ENCODE results near the gene EDRF1.

EDRF1 gene

DNA sequence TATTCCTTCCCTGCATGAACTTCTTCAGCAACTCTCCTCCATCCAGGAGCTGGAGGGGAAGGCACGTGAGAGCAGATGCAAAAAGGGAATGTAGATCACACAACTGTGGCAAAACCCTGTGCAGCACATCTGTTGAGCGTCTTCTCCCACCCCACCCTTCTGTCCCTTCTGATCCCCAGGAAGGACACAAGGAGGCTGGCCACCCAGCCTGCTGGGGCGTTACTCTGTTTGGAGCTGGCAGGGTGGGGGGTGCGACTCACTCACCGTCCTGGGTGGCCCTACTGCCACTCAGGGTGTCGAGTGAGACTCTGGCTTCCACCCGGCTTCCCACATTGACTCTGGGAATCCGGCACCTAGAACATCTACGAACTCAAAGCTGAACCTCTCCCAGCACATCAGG lies 66.3 kb downstream of the EDRF1 start:
- peaks cover 2 to 17% of the 10 kb centered on the region in 2 donors for H3K36me3 ChIP-seq (ENCODE audit: control insufficient read depth in 2 of 2, insufficient read depth in 2 of 2, low read length in 2 of 2)

DNA sequence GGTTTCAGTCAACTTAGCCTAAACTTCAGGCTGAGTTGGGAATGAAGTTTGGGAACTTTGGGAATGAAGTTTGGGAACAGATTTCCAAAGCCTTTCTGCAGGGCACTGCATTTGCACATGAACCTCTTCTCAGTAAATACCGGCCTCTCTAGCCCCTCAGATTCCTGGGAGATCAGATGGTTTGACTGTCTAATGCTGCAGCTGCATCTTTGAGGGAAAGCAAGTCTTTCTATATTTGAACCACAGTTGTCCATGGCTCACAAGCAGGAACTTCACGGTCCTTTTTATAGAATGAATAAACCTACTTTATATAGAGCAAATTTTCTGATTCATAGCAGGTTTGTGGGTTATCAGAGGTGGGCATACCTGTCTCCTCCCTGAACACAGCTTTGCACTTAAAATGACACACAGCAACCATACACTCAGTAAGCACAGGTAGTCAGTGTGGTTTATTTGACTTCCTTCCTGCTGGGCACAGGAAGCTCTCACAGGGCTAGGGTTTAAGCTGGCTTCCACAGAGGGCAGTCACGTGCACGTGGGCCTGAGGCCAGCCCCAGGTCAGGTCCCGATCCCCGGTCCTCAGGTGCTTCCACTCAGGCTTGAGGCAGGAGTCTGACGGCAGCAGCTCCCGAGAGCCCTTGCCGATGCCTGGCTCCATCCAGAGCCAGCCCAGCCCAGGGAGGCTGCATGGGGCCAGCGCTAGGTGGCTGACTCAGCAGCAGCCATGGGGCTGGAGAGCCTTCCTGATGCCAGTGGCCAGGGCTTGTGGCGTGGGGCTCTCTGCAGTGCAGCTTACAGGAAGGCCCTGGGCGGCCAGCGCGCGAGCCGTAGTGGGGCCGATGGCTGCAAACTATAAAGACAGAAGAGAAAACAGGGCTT lies 68.9 kb downstream of the EDRF1 start:
- Histone ChIP-seq H3K4me3 (ENCODE audit: low read length in 2 of 2) (no peak overlapping the region), H3K4me1 (ENCODE audit: control insufficient read depth, insufficient read depth, low read length) (no peaks in the 10 kb centered on the region), H3K9me3 (ENCODE audit: control insufficient read depth in 2 of 2, low read length in 2 of 2) (no peaks in the 10 kb centered on the region), H3K27ac (ENCODE audit: low read length) (no peak overlapping the region), H3K27me3 (ENCODE audit: control insufficient read depth in 1 of 2, insufficient read depth in 2 of 2, low read length in 2 of 2) (no peaks in the 10 kb centered on the region), H3K9ac (ENCODE audit: low read length in 2 of 2) (no peak overlapping the region), H3K36me3 (ENCODE audit: control insufficient read depth in 2 of 2, insufficient read depth in 2 of 2, low read length in 2 of 2) (peaks cover 10 to 29% of the 10 kb centered on the region in 2 donors)

More for the DNA sequence above, 66.3 kb downstream of the EDRF1 start:
- Histone ChIP-seq H3K4me3 (ENCODE audit: low read length in 2 of 2) (no peak overlapping the region), H3K27ac (ENCODE audit: low read length) (no peak overlapping the region), H3K4me1 (ENCODE audit: control insufficient read depth, insufficient read depth, low read length) (no peaks in the 10 kb centered on the region), H3K27me3 (ENCODE audit: control insufficient read depth in 1 of 2, insufficient read depth in 2 of 2, low read length in 2 of 2) (no peaks in the 10 kb centered on the region), H3K9me3 (ENCODE audit: control insufficient read depth in 2 of 2, low read length in 2 of 2) (no peaks in the 10 kb centered on the region), H3K9ac (ENCODE audit: low read length in 2 of 2) (no peak overlapping the region)

- no peaks in the 10 kb centered on the region for H3K9me3 ChIP-seq (ENCODE audit: control insufficient read depth in 2 of 2, low read length in 2 of 2)
- no peak overlapping the region for H3K27ac ChIP-seq (ENCODE audit: low read length)
- no peaks in the 10 kb centered on the region for H3K27me3 ChIP-seq (ENCODE audit: control insufficient read depth in 1 of 2, insufficient read depth in 2 of 2, low read length in 2 of 2)
- H3K9ac ChIP-seq (ENCODE audit: low read length in 2 of 2): no peak overlapping the region
- H3K36me3 ChIP-seq (ENCODE audit: control insufficient read depth in 2 of 2, insufficient read depth in 2 of 2, low read length in 2 of 2): peaks cover 27 to 59% of the 10 kb centered on the region in 2 donors
- H3K4me3 ChIP-seq (ENCODE audit: low read length in 2 of 2): no peak overlapping the region
- no peaks in the 10 kb centered on the region for H3K4me1 ChIP-seq (ENCODE audit: control insufficient read depth, insufficient read depth, low read length)
These were observed 73.1 kb downstream of the EDRF1 start for GRCh38 chr10:125792342-125793300.

- Histone ChIP-seq H3K9ac (ENCODE audit: low read length in 2 of 2) (no peak overlapping the region), H3K27me3 (ENCODE audit: control insufficient read depth in 1 of 2, insufficient read depth in 2 of 2, low read length in 2 of 2) (no peaks in the 10 kb centered on the region), H3K4me1 (ENCODE audit: control insufficient read depth, insufficient read depth, low read length) (no peaks in the 10 kb centered on the region), H3K4me3 (ENCODE audit: low read length in 2 of 2) (no peak overlapping the region), H3K9me3 (ENCODE audit: control insufficient read depth in 2 of 2, low read length in 2 of 2) (no peaks in the 10 kb centered on the region), H3K36me3 (ENCODE audit: control insufficient read depth in 2 of 2, insufficient read depth in 2 of 2, low read length in 2 of 2) (peaks cover 33 to 53% of the 10 kb centered on the region in 2 donors), H3K27ac (ENCODE audit: low read length) (no peak overlapping the region)
These were observed 75.6 kb downstream of the EDRF1 start for GRCh38 chr10:125795128-125795527.

DNA sequence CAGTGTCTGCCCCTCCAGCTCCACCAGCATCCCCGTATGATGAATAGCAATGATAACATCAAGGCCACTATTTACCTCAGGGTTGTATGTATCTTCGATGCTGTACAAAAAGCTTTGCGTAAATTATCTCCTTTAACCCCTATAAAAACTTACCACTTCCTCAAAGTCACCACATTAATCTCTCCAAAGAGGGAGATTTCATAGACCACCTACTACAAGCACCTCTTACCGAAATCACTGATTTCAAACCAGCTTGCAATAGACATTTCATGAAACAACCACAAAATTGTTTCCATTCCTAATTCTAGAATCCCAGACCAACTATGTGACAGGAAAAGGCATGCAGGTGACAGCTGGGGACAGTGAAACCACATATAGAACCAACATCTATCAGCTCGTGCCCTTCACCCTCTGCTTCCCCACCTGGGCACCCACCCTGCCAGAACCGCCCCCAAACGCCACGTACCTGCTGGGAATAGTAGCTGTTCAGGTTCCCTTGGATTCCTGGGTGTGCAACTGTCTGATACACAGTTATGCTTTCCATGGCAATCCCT lies 76.2 kb downstream of the EDRF1 start:
- no peak overlapping the region for H3K4me3 ChIP-seq (ENCODE audit: low read length in 2 of 2)
- peaks cover 33 to 53% of the 10 kb centered on the region in 2 donors for H3K36me3 ChIP-seq (ENCODE audit: control insufficient read depth in 2 of 2, insufficient read depth in 2 of 2, low read length in 2 of 2)
- H3K27me3 ChIP-seq (ENCODE audit: control insufficient read depth in 1 of 2, insufficient read depth in 2 of 2, low read length in 2 of 2): no peaks in the 10 kb centered on the region
- H3K27ac ChIP-seq (ENCODE audit: low read length): no peak overlapping the region
- H3K9me3 ChIP-seq (ENCODE audit: control insufficient read depth in 2 of 2, low read length in 2 of 2): no peaks in the 10 kb centered on the region
- H3K9ac ChIP-seq (ENCODE audit: low read length in 2 of 2): no peak overlapping the region
- H3K4me1 ChIP-seq (ENCODE audit: control insufficient read depth, insufficient read depth, low read length): no peaks in the 10 kb centered on the region

GRCh38 chr10:125797424-125797823 lies 77.9 kb downstream of the EDRF1 start:
- no peak overlapping the region for H3K27ac ChIP-seq (ENCODE audit: low read length)
- H3K36me3 ChIP-seq (ENCODE audit: control insufficient read depth in 2 of 2, insufficient read depth in 2 of 2, low read length in 2 of 2): peaks cover 40 to 51% of the 10 kb centered on the region in 2 donors

GRCh38 chr10:125797994-125798662 lies 78.6 kb downstream of the EDRF1 start:
- H3K36me3 ChIP-seq (ENCODE audit: control insufficient read depth in 2 of 2, insufficient read depth in 2 of 2, low read length in 2 of 2): peaks cover 40 to 49% of the 10 kb centered on the region in 2 donors
- no peaks in the 10 kb centered on the region for H3K4me1 ChIP-seq (ENCODE audit: control insufficient read depth, insufficient read depth, low read length)
- H3K4me3 ChIP-seq (ENCODE audit: low read length in 2 of 2): no peak overlapping the region
- H3K9ac ChIP-seq (ENCODE audit: low read length in 2 of 2): no peak overlapping the region
- no peaks in the 10 kb centered on the region for H3K9me3 ChIP-seq (ENCODE audit: control insufficient read depth in 2 of 2, low read length in 2 of 2)
- no peak overlapping the region for H3K27ac ChIP-seq (ENCODE audit: low read length)
- H3K27me3 ChIP-seq (ENCODE audit: control insufficient read depth in 1 of 2, insufficient read depth in 2 of 2, low read length in 2 of 2): no peaks in the 10 kb centered on the region

More at GRCh38 chr10:125797424-125797823, 77.9 kb downstream of the EDRF1 start:
- no peaks in the 10 kb centered on the region for H3K27me3 ChIP-seq (ENCODE audit: control insufficient read depth in 1 of 2, insufficient read depth in 2 of 2, low read length in 2 of 2)
- no peaks in the 10 kb centered on the region for H3K9me3 ChIP-seq (ENCODE audit: control insufficient read depth in 2 of 2, low read length in 2 of 2)
- H3K4me1 ChIP-seq (ENCODE audit: control insufficient read depth, insufficient read depth, low read length): no peaks in the 10 kb centered on the region
- no peak overlapping the region for H3K4me3 ChIP-seq (ENCODE audit: low read length in 2 of 2)
- H3K9ac ChIP-seq (ENCODE audit: low read length in 2 of 2): no peak overlapping the region

DNA sequence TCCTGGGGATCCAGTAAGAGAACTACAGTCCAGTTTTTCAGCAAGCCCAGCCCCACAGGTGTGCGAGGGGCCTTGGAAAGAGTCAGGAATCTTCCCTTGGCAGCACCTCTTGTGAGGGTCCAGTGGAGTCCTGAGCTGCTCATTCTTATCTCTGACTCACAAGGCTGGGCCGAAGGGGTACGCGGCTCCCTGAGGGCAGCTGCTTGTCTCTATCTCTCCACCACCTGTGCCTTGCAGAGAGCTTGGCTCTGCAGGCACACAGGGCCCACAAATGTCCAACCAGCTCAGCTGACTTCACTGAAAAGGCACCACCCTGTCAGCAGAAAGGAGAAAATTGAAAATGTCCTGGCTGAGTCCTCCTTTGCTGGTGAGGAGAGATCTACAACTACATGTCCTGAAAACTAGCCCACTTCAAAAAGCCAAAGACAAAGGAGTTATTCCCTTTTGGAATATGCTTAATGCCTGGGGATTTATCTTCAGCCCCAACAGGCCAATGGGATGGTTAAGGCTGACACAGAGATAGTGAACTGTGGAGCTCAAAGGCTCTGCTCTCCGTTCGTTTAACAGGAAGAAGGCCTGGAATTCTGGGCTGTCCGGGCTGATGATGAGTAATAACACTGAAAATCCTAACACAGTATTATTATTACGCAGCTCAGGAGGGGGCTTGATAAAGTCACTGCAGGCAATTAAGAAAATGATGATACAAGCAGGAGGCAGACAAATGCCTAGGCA lies 80.1 kb downstream of the EDRF1 start:
- Histone ChIP-seq H3K9me3 (ENCODE audit: control insufficient read depth in 2 of 2, low read length in 2 of 2) (no peaks in the 10 kb centered on the region), H3K27me3 (ENCODE audit: control insufficient read depth in 1 of 2, insufficient read depth in 2 of 2, low read length in 2 of 2) (no peaks in the 10 kb centered on the region), H3K4me3 (ENCODE audit: low read length in 2 of 2) (no peak overlapping the region), H3K4me1 (ENCODE audit: control insufficient read depth, insufficient read depth, low read length) (no peaks in the 10 kb centered on the region), H3K27ac (ENCODE audit: low read length) (no peak overlapping the region), H3K36me3 (ENCODE audit: control insufficient read depth in 2 of 2, insufficient read depth in 2 of 2, low read length in 2 of 2) (peaks cover 42 to 49% of the 10 kb centered on the region in 2 donors), H3K9ac (ENCODE audit: low read length in 2 of 2) (no peak overlapping the region)

- H3K27me3 ChIP-seq (ENCODE audit: control insufficient read depth in 1 of 2, insufficient read depth in 2 of 2, low read length in 2 of 2): no peaks in the 10 kb centered on the region
- no peak overlapping the region for H3K9ac ChIP-seq (ENCODE audit: low read length in 2 of 2)
- no peaks in the 10 kb centered on the region for H3K4me1 ChIP-seq (ENCODE audit: control insufficient read depth, insufficient read depth, low read length)
- no peak overlapping the region for H3K4me3 ChIP-seq (ENCODE audit: low read length in 2 of 2)
- no peaks in the 10 kb centered on the region for H3K9me3 ChIP-seq (ENCODE audit: control insufficient read depth in 2 of 2, low read length in 2 of 2)
- H3K36me3 ChIP-seq (ENCODE audit: control insufficient read depth in 2 of 2, insufficient read depth in 2 of 2, low read length in 2 of 2): peaks cover 46 to 48% of the 10 kb centered on the region in 2 donors
- no peak overlapping the region for H3K27ac ChIP-seq (ENCODE audit: low read length)
These were observed 82.1 kb downstream of the EDRF1 start for GRCh38 chr10:125801574-125801973.
